GM12878 (cell line): Measurements from ENCODE around the gene CORO2B. TPM values are rescaled to one million over a fixed set of nuclear protein-coding genes. Genes with fewer than 3 reads are reported as not detected.

ENCODE experiments used
- ATF7 ChIP-seq: fragments of 450-650 bp; IDR thresholded peaks from 2 replicates; pipeline ENCODE4 v1.6.1; 2016; ENCODE audit warnings: low read depth, mild to moderate bottlenecking
- HDAC2 ChIP-seq: fragments of 200-600 bp; sonication (generic); IDR thresholded peaks from 2 replicates; pipeline ENCODE4 v1.6.1; 2017
- IRF3 ChIP-seq: fragments of 450-650 bp; IDR thresholded peaks from 2 replicates; pipeline ENCODE4 v1.6.1; 2014; ENCODE audit warnings: mild to moderate bottlenecking
- KAT2A ChIP-seq: conservative IDR thresholded peaks from 2 replicates; pipeline ENCODE4 v1.6.1; 2011; ENCODE audit warnings: low read depth, low read length; ENCODE audit not compliant: control insufficient read depth
- MTA2 ChIP-seq: fragments of 450-650 bp; IDR thresholded peaks from 2 replicates; pipeline ENCODE4 v1.6.1; 2016; ENCODE audit warnings: low read depth, mild to moderate bottlenecking, moderate library complexity
- PRDM15 ChIP-seq: fragments of 450-650 bp; formaldehyde crosslinking; IDR thresholded peaks from 2 replicates; pipeline ENCODE4 v1.4.0; 2020; ENCODE audit warnings: mild to moderate bottlenecking, moderate library complexity
- SIN3A ChIP-seq: IDR thresholded peaks from 2 replicates; pipeline ENCODE4 v1.6.1; 2012; ENCODE audit warnings: low read depth, low read length, improper control_type of control experiment
- SRF ChIP-seq, 2 experiments: IDR thresholded peaks; 2 replicates each; pipeline ENCODE4 v1.6.1; 2011; ENCODE audit warnings: low read depth in 2 of 2, low read length in 2 of 2, mild to moderate bottlenecking in 1 of 2, moderate library complexity in 1 of 2
- WRNIP1 ChIP-seq: IDR thresholded peaks from 2 replicates; pipeline ENCODE4 v1.6.1; 2011; ENCODE audit warnings: low read depth, low read length, improper control_type of control experiment, borderline replicate concordance
- ZBTB11 ChIP-seq: fragments of 450-650 bp; formaldehyde crosslinking; IDR thresholded peaks from 2 replicates; pipeline ENCODE4 v1.5.0; 2022; ENCODE audit warnings: mild to moderate bottlenecking, missing genetic modification characterization
- ZBTB40 ChIP-seq: fragments of 450-650 bp; IDR thresholded peaks from 2 replicates; pipeline ENCODE4 v1.6.1; 2016; ENCODE audit warnings: mild to moderate bottlenecking, moderate library complexity, borderline replicate concordance
- polyA plus RNA-seq, 11 experiments: library from polyadenylated mRNA; depleted of rRNA in 4 of 11; unstranded in 6 of 11; stranded (reverse) in 5 of 11; fragments of >200 nt; fragmentation: Nextera tagmentation in 4 of 11; fragmentation: Illumina TruSeq in 1 of 11; extraction: Ambion mirVana in 4 of 11; extraction: Trizol in 1 of 11; gene quantifications; 1 replicate in 1 of 11; 2 replicates in 10 of 11; pipeline versions ENCODE4 v1.2.1 to v1.2.3, GENCODE V29; 2011 to 2016; ENCODE audit warnings: inconsistent platforms in 2 of 11, missing spikeins in 2 of 11, low read depth in 1 of 11
- total RNA-seq, 4 experiments: library from RNA; depleted of rRNA in 3 of 4; stranded (reverse); fragments of >200 nt in 3 of 4; fragmentation: Illumina TruSeq in 1 of 4; extraction: Trizol in 1 of 4; gene quantifications; 2 replicates each; pipeline versions ENCODE4 v1.2.1 to v1.2.3, GENCODE V29; 2013 to 2021

The CORO2B gene
- total and polyA plus RNA-seq, 10 of the 15 experiments (the other 5 are each of a cell fraction or from before 2014, with no cell fraction given) = 0.05 to 0.73 (median 0.13) TPM; not detected in 4

- TF ChIP-seq PRDM15 (no peak), WRNIP1 (no peak), ATF7 (no peak), ZBTB11 (no peak), ZBTB40 (no peak), MTA2 (no peak), SRF (IDR thresholded peaks at IDR 0.05; ENCODE audit: low read depth in 2 of 2, low read length in 2 of 2) (no peak), IRF3 (no peak), KAT2A (no peak), SIN3A (no peak), HDAC2 (no peak)
Observed at GRCh38 chr15:68552344-68552743, 26.4 kb upstream of the CORO2B start (continued).
